HG03442 (cell line): Measurements from ENCODE around the gene PLA2G4A.
"Not testable (repeated sequence)": the region's sequence is repeated elsewhere in the genome, so short reads cannot be mapped to it uniquely, and the experiment has no call there.

Experiments
- ATAC-seq: cut with Tn5 transposase; IDR thresholded peaks from one replicate; pipeline ENCODE4 v1.9.1; 2021; ENCODE audit warnings: mild to moderate bottlenecking, moderate library complexity; ENCODE audit not compliant: unreplicated experiment

The PLA2G4A gene

GRCh38 chr1:186917106-186917786, 88.5 kb downstream of the PLA2G4A start:
- ATAC-seq: not testable (repeated sequence)

- ATAC-seq: peak; percentile 83
Observed at GRCh38 chr1:186921386-186921785, 92.6 kb downstream of the PLA2G4A start.

GRCh38 chr1:186922814-186923213, 94.1 kb downstream of the PLA2G4A start:
- not testable (repeated sequence) for ATAC-seq

- ATAC-seq: no peak
Observed at GRCh38 chr1:186923486-186923885, 94.7 kb downstream of the PLA2G4A start.

GRCh38 chr1:186925881-186926669, 97.3 kb downstream of the PLA2G4A start:
- ATAC-seq: no peak

- ATAC-seq: no peak
Observed at GRCh38 chr1:186927884-186928283, 99.1 kb downstream of the PLA2G4A start.

GRCh38 chr1:186930238-186930637, 101.5 kb downstream of the PLA2G4A start:
- no peak for ATAC-seq

GRCh38 chr1:186937016-186937670, 108.4 kb downstream of the PLA2G4A start:
- ATAC-seq: no peak

- no peak for ATAC-seq
Observed at GRCh38 chr1:186943891-186944686, 115.3 kb downstream of the PLA2G4A start.

GRCh38 chr1:186945146-186945545, 116.4 kb downstream of the PLA2G4A start:
- ATAC-seq: no peak

- ATAC-seq: no peak
Observed at GRCh38 chr1:186948535-186948934, 119.8 kb downstream of the PLA2G4A start.

GRCh38 chr1:186949173-186949572, 120.4 kb downstream of the PLA2G4A start:
- ATAC-seq: no peak

GRCh38 chr1:186950547-186950946, 121.8 kb downstream of the PLA2G4A start:
- no peak for ATAC-seq

GRCh38 chr1:186953876-186954275, 125.1 kb downstream of the PLA2G4A start:
- ATAC-seq: no peak

- no peak for ATAC-seq
Observed at GRCh38 chr1:186957314-186957713, 128.6 kb downstream of the PLA2G4A start.

GRCh38 chr1:186958520-186958919, 129.8 kb downstream of the PLA2G4A start:
- ATAC-seq: no peak

- no peak for ATAC-seq
Observed at GRCh38 chr1:186960861-186961260, 132.1 kb downstream of the PLA2G4A start.

GRCh38 chr1:186965847-186966246, 137.1 kb downstream of the PLA2G4A start:
- no peak for ATAC-seq

- no peak for ATAC-seq
Observed at GRCh38 chr1:186966456-186966855, 137.7 kb downstream of the PLA2G4A start.

GRCh38 chr1:186967656-186968394, 139.1 kb downstream of the PLA2G4A start:
- no peak for ATAC-seq
